ENCODE data around the gene SLC28A3. TPM values are rescaled to one million over a fixed set of nuclear protein-coding genes. Genes with fewer than 3 reads are reported as not detected.
A peak's percentile ranks its signal among the peaks of the same experiment; 100 is the strongest.

SLC28A3 gene
- total RNA-seq, 2 donors from 2014 or later, result 0.14 to 0.19 TPM

DNA sequence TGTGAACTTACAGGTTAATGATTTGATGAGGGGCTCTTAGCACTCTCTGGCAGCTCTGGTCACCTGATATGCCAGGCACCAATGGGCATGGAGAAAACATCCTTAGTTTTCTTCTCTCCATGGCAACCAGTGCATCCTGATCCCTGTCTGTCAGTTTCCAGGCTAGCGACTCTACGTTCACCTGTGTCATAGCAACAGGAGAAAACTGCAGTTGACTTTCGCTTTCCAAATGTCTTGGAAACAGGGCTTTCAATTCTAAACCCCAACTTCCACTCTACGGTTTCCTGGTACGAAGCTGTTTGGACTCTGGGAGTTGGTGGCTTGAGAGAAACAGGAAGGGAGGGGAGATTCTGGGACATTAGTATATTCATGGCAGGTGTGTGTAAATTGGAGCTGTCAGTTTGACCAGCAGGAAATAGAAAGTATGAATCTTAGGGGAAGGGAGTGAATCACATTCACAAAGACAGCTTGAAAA, 74.4 kb downstream of the SLC28A3 start:
- DNase-seq (ENCODE audit: low spot score), result no peak
- intact Hi-C loops (cut with DNase I), result no loop called here

DNA sequence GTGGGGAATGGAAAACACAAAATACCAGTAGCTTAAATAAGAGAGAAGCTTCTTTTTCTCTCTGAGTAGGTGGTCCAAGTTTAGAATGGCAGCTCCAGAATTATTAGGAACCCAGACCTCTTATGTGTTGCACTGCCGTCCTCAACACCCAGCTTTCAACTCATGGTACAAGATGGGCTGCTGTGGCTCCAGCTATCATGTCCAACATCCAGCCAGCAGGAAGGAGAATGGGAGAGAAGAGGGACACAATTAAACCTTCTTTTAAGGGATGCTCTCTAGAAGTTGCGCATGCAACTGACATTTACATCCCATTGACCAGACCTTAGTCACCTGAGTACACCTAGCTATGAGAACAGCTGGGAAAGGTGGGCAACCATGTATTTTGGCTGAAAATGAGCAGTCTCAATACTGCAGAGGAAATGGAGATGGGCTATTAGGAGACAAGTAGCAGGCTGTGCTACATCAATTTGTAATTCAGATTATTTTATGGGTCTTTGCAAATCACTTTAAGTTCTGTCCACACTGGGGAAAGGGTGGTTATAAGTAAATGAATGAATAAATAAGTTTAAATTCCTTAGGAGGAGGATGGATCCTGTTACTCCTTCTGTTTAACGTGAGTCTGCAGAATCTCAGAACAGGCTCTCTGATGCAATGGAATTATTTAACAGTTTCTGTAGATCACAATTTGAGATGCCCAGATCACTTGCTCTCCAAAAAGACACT, 76.1 kb downstream of the SLC28A3 start:
- no peak for DNase-seq (ENCODE audit: low spot score)
- intact Hi-C loops (cut with DNase I), result loop anchor here in 1 of 2 donors (1.0 kb wide), 1 partner anchor 42 kb away; no protein-coding TSS in a partner anchor

DNA sequence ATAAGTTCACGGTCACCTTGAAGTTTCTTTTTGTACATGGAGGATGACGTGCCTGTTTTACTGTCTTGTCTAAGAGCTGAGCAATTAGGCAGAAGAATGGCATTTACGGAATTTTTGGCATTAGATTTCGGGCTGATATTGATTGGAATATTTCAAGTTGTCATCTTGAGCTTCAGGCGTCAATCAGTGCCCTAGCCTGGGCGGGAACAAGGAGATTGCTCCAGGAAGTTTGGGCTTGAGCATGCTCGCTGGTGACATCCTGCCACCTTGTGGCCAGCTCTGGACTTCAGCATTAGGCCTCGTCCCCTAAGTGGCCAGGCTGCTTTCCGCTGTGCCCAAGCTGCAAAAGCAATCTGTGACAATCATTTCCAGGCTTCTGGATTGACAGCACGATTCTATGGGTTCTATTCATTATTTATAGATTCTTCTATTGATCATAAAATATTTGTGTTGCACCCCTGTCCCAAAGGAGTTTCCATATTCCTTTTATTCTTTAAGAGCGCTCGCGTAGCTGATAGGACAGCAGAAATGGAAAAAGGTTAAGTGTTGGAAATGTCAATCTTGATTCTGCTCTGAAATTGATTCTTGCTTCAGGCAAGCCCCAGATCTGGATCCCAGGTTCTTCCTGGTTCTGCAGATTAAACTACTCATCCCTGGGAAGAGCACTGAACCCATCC, 79.3 kb downstream of the SLC28A3 start:
- peak; percentile 93 for DNase-seq (ENCODE audit: low spot score)
- intact Hi-C loops (cut with DNase I), result loop anchor here in 1 of 2 donors (2.0 kb wide), 1 partner anchor 322 kb away; no protein-coding TSS in a partner anchor

- DNase-seq (ENCODE audit: low spot score), result no peak
- intact Hi-C loops (cut with DNase I), result loop anchor here in 1 of 2 donors (1.0 kb wide), 1 partner anchor 322 kb away; no protein-coding TSS in a partner anchor
Measured at GRCh38 chr9:84258371-84258770, 82.2 kb downstream of the SLC28A3 start.

GRCh38 chr9:84255696-84256095, 84.9 kb downstream of the SLC28A3 start:
- DNase-seq (ENCODE audit: low spot score), result no peak
- intact Hi-C loops (cut with DNase I), result no loop called here

GRCh38 chr9:84254972-84255371, 85.6 kb downstream of the SLC28A3 start:
- intact Hi-C loops (cut with DNase I), result no loop called here
- DNase-seq (ENCODE audit: low spot score), result no peak

DNA sequence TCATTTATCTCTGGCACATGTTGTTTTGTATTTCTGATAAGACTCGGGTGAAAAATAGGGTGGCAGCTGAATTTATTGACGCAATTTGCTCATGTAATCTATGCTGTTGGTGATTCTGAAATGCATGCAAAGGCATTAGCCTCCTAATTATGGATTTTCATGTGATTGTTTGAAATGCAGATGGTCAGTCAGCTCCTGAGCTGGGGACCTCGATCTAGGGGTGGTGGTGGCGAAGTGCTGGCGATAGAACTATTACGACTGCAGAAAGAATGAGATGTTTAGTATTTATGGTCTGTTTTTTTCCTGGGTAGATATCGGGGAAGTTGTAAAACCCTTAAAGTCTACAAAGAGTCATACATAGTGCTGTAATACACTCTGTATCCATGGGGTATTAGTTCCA, 88.6 kb downstream of the SLC28A3 start:
- no peak for DNase-seq (ENCODE audit: low spot score)
- intact Hi-C loops (cut with DNase I), result no loop called here

DNA sequence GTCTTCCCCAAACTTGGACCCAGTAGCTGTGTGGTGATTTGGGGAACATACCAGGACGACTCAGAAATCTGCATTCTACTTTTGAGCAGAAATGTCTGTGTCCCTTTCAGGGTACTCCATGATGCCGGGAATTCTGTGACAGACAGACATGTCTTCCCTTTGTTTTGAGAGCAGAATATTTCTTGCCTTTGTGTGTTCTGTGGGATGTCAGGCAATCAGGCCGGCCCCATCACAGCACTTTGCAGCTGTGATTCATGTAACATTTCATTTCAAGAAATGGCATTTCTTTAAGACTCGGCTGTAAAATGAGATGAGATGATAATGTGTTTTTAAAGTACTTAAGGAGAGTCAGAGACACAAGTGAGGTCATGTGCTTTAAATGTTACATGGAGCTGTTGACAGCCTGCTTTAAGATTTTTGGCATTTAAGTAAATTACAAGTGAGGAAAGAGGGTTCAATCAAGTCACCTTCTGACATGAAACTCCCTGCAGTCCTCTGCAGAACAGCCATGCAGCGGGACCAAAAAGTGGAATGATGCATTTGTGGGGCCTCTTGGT, 98.7 kb downstream of the SLC28A3 start:
- DNase-seq (ENCODE audit: low spot score), result no peak
- intact Hi-C loops (cut with DNase I), result no loop called here

DNA sequence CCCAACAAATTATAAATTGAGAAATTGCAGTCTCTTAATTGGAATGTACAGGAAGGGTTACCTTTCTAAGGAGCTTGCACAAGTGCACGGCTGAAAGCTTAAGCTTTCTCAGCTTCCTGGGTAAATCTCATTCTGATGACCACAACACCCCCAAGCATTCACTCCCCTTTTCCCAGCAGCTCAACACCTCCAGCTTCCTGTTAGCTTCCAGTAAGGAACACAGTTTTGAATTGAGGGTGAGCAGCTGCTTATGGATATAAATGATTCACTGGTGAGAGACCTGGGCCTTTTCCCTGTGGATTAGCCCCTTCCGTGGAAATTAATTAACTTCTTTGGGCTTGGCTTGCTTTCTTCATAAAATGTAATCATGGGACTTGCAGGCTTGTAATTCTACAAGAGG, 101.2 kb downstream of the SLC28A3 start:
- intact Hi-C loops (cut with DNase I), result no loop called here
- DNase-seq (ENCODE audit: low spot score), result no peak

DNA sequence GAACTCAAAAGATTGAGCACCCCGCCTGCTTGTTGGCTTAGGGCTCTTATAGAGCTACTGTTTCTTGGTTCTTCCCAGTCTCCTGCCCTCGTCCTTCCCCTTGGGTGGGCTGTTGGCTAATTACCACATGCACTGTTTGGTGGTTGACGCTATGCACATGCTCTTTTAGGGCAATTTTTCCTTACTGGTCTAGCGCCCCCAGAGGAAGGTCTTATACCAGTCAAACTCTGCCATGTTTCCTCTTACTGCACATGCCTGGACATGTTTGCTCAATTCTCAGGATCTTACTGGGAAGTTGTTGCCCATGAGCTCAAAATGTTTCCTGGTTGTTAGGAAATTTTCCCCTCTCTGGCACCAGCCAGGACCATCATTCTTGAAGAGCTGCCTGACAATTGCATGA, 101.9 kb downstream of the SLC28A3 start:
- intact Hi-C loops (cut with DNase I), result no loop called here
- DNase-seq (ENCODE audit: low spot score), result no peak

GRCh38 chr9:84235511-84235910, 105.0 kb downstream of the SLC28A3 start:
- no peak for DNase-seq (ENCODE audit: low spot score)
- intact Hi-C loops (cut with DNase I), result no loop called here

DNA sequence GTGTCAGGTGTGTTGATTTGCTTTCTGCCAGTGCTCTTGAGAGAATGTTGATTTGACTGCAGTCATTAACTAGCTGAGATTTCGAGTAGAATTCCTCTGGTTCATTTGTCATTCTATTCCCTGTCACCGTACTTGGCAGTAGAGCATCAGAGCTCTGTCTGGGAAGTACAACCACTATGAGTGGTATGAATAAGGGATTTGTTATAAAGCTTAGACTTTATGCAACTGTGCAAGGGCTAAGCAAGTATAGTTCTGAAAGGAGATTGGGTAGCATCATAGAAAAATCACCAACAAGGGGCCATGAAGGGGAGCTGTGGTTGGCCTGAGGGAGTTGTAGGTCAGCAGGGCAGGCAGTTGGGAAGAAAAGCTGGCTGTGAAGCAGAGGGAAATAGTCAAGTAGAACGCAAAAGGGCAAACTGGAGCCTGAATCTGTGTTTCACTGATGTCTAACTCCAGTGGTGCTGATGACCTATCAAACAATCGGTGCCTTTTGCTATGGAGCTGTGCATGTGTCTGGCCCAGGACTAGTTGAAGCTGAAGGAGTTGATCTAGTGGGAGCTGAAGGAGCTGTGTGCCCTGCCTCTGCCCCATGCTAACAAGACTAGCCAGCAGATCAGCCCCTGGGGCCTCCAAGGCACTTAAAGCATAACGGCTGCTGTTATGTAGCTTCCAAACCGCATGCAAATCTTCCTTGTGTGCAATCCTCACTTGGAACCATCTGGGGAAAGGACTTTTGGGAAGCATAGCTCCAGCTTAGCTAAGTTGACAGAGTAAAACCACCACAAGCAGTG, 110.0 kb downstream of the SLC28A3 start:
- DNase-seq (ENCODE audit: low spot score), result no peak

GRCh38 chr9:84229191-84229590, 111.4 kb downstream of the SLC28A3 start:
- intact Hi-C loops (cut with DNase I), result no loop called here
- DNase-seq (ENCODE audit: low spot score), result no peak

More for the DNA sequence above, 110.0 kb downstream of the SLC28A3 start:
- intact Hi-C loops (cut with DNase I), result no loop called here

- intact Hi-C loops (cut with DNase I), result no loop called here
Measured at GRCh38 chr9:84228130-84228720, 112.3 kb downstream of the SLC28A3 start.

DNA sequence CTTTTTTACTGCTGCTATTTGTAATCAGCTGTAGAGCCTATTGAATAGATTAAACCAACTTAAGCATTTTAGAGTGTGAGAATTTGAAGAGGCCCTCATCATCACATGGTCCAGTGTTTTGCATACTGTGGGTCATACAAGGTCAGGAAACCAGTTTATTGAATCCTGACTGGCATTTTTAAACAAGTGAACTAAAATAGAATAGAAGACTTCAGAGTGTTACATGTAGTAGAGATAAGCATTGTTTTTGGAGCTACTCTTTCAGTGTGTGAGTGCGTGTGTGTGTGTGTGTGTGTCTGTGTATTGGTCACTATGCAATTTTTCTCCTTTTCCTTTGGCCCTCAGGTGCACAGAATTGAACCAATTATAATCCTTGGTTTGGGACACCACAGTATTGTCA, 114.4 kb downstream of the SLC28A3 start:
- no peak for DNase-seq (ENCODE audit: low spot score)
- intact Hi-C loops (cut with DNase I), result no loop called here

More at GRCh38 chr9:84228130-84228720, 112.3 kb downstream of the SLC28A3 start:
- DNase-seq (ENCODE audit: low spot score), result no peak
